Right cardiac atrium (tissue), 5 donors: ENCODE results near the gene TTC33. TPM values are rescaled to one million over a fixed set of nuclear protein-coding genes. Genes with fewer than 3 reads are reported as not detected.

Source experiments
- ATAC-seq, 2 donors: fragments of 200-7000 bp; cut with Tn5 transposase; one replicate each; pipeline versions ENCODE4 v1.8.0 to v1.9.1; 2020; ENCODE audit warnings: moderate library complexity in 2 of 2, mild to moderate bottlenecking in 1 of 2
- DNase-seq, 3 donors: peaks; one replicate each; pipeline ENCODE4 v3.0.0-alpha.2; 2020
- H3K27ac ChIP-seq: one replicate; pipeline ENCODE4 v1.5.1; 2013; ENCODE audit warnings: mild to moderate bottlenecking, low read length, control low read depth, moderate library complexity
- H3K27me3 ChIP-seq: one replicate; pipeline ENCODE4 v1.6.1; 2013; ENCODE audit not compliant: control insufficient read depth, insufficient read depth
- H3K4me1 ChIP-seq: one replicate; pipeline ENCODE4 v1.6.1; 2013; ENCODE audit warnings: low read length; ENCODE audit not compliant: control insufficient read depth, insufficient read depth
- H3K4me3 ChIP-seq: one replicate; pipeline ENCODE4 v1.5.1; 2013; ENCODE audit warnings: low read length, control low read depth
- H3K9me3 ChIP-seq: one replicate; pipeline ENCODE4 v1.6.1; 2013; ENCODE audit warnings: low read length; ENCODE audit not compliant: control insufficient read depth
- WGBS: extraction: QIAGEN DNeasy Blood & Tissue Kit; methylation state at CpG from one replicate; pipeline ENCODE4 v1.1.7; 2013; 5-methylcytosine and 5-hydroxymethylcytosine counted together
- intact Hi-C, 4 donors: fragments of 100-400 bp; cut with DNase I; formaldehyde crosslinking; loops; one replicate each; pipeline versions ENCODE4 v1.11.0 to v1.14.0; 2022 to 2023
- polyA plus RNA-seq: library from polyadenylated mRNA; stranded (reverse); fragments of 200-250 nt; gene quantifications from one replicate; pipeline ENCODE4 v1.2.3, GENCODE V29; 2013
- total RNA-seq, 4 donors: library from RNA; stranded (reverse); fragmentation: NEBNext Ultra II Directional; extraction: Animal tissue kit (Norgen Biotek cat#: 25700); gene quantifications; one replicate each; pipeline ENCODE4 v1.2.1, GENCODE V29; 2021
- donor health status: healthy with polysubstance abuse.
- donor health status: DM: no; HTN: yes; CAD: no.
- donor health status: DM: no; HTN: no; CAD: no.
- donor health status: DM: no; HTN: yes; CAD: no; lungs with severe emphysema.
- donor health status: DM: yes; HTN: yes; CAD: no.

TTC33 gene
- total and polyA plus RNA-seq, 5 donors, result 7.2 to 17.5 (median 16.7) TPM

DNA sequence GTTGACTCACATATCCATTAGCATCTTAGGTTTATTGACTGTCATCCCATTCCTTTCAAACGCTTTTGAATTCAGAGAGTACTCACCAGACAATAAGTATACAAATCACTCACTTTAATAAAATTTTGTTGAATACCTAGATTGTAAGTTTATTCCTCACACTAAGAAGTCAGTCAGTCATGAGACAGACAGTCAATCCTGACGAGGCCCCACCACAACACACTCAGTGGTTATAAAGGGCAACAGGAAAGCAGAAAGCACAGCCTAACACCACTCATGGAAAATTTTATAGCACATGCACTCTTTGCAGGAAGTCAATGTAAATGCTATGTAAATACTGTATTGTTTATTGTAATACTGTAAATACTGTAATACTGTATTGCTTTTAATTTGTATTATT is 252.3 kb downstream of the TTC33 start:
- Histone ChIP-seq H3K27ac (no peak overlapping the region), H3K4me3 (no peak overlapping the region), H3K27me3 (no peaks in the 10 kb centered on the region), H3K4me1 (no peaks in the 10 kb centered on the region), H3K9me3 (no peaks in the 10 kb centered on the region)
- 69% methylated on average over 2 of the region's 2 CpGs for WGBS
- intact Hi-C loops, result no loop called here
- DNase-seq, result no peak
- no peak for ATAC-seq

DNA sequence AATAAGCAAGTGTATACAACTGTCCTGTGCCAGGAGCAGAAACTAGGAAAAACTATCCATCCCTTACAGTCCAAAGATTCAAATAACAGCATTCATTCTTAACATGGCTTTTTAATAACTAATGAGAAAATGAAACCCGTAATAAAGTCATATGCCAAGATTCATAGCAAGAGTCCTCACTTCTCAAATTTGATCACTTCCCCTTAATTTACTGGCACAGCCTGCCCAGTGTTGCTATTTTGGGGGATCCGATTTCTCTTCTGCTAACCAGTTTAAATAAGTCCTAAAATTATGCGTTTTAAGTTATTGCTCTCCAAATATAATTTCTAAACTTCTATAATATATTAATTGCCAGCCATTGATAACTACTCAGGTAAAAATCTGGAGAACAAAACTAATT is 253.0 kb downstream of the TTC33 start:
- ATAC-seq, result no peak
- WGBS, result 81% methylated on average over 3 of the region's 3 CpGs
- Histone ChIP-seq H3K27me3 (no peaks in the 10 kb centered on the region), H3K4me1 (no peaks in the 10 kb centered on the region), H3K27ac (no peak overlapping the region), H3K9me3 (no peaks in the 10 kb centered on the region), H3K4me3 (no peak overlapping the region)
- intact Hi-C loops, result no loop called here
- no peak for DNase-seq

DNA sequence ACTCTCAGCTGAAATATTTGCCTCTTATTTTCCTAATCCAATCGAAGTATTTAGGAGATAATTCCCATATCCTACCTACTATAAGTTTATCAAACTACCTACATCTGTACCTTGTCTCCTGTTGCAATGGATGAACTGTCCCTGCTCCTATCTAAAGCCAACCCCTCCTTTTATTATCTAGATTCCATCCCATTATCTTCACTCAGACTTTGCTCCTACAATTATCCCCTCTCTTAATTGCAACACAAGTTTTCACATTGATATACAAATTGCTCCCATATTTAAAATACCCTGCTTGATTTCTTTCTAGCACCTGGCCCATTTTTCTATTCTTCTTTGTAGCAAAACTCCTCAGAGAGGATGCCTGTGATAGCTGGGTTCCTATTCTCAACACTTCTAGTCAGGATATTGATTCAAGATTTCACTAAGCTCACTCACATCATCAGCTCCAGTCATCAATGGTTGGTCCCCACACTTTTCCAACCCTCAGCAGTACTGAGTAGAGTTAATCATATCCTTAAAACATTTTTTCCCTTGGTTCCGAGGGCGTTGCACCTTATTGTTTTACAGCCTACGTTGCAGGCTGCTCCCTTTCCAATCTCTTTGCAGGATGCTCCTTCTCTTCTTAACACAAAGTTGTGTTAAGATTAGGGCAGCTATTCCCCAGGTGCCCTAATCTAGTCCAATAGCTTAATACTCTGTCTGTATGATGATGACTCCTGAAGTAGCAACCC is 253.9 kb downstream of the TTC33 start:
- no peak for DNase-seq
- no peak overlapping the region for H3K27ac ChIP-seq
- intact Hi-C loops, result no loop called here
- 81% methylated on average over 4 of the region's 4 CpGs for WGBS
- H3K4me1 ChIP-seq, result no peaks in the 10 kb centered on the region
- H3K9me3 ChIP-seq, result no peaks in the 10 kb centered on the region
- no peaks in the 10 kb centered on the region for H3K27me3 ChIP-seq
- ATAC-seq, result no peak
- no peak overlapping the region for H3K4me3 ChIP-seq

GRCh38 chr5:40499518-40500273 is 256.1 kb downstream of the TTC33 start:
- no peaks in the 10 kb centered on the region for H3K27me3 ChIP-seq
- 80% methylated on average over 3 of the region's 3 CpGs for WGBS
- H3K4me3 ChIP-seq, result no peak overlapping the region
- H3K27ac ChIP-seq, result no peak overlapping the region
- DNase-seq, result no peak
- intact Hi-C loops, result no loop called here
- ATAC-seq, result no peak
- H3K4me1 ChIP-seq, result no peaks in the 10 kb centered on the region
- no peaks in the 10 kb centered on the region for H3K9me3 ChIP-seq

GRCh38 chr5:40499007-40499406 is 256.8 kb downstream of the TTC33 start:
- no peak overlapping the region for H3K27ac ChIP-seq
- no peak overlapping the region for H3K4me3 ChIP-seq
- no peaks in the 10 kb centered on the region for H3K27me3 ChIP-seq
- 81% methylated on average over 2 of the region's 2 CpGs for WGBS
- ATAC-seq (no peak), DNase-seq (no peak)
- no peaks in the 10 kb centered on the region for H3K4me1 ChIP-seq
- intact Hi-C loops, result no loop called here
- no peaks in the 10 kb centered on the region for H3K9me3 ChIP-seq

DNA sequence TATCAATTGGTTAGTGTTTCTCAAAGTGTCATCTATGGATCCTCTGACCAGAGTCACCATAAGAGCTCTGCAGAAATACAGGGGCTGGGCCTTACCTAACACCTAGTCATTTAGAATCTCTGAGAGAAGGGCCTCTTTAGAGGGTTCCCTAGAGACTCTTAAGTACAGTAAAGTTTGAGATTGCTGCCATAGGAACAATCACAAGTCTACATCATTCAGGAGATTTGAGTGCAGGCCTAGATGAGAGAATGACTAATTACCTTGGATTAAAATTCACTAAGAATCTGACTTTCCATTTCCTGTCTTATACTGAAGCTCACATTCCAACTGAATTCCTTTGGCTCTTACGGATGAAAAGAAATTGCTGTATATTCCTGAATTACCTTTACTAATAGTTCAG is 258.2 kb downstream of the TTC33 start:
- 69% methylated on average over 1 of the region's 1 CpG for WGBS
- no peak for DNase-seq
- Histone ChIP-seq H3K27ac (no peak overlapping the region), H3K4me3 (no peak overlapping the region), H3K27me3 (no peaks in the 10 kb centered on the region), H3K4me1 (no peaks in the 10 kb centered on the region), H3K9me3 (no peaks in the 10 kb centered on the region)
- no peak for ATAC-seq
- intact Hi-C loops, result no loop called here

DNA sequence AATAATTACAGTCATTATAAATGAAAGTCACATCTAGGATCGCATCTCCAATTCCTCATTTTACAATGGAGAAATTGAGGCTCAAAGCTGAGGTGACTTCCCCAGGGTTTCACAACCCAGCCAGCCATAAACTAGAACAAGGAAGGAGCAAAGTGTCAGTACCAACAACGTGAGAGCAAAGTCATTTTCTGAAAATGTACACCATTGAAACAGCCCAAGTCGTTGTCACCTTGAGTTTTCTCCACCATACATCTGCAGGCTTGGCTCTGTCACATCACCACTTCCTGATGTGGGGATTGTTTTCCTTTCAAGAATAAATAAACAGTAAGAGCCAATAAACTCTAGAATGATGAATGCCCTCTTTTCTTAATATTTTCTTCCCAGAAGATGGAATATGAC is 260.5 kb downstream of the TTC33 start:
- Histone ChIP-seq H3K4me3 (no peak overlapping the region), H3K4me1 (no peaks in the 10 kb centered on the region), H3K27ac (no peak overlapping the region), H3K9me3 (no peaks in the 10 kb centered on the region), H3K27me3 (no peaks in the 10 kb centered on the region)
- 60% methylated on average over 3 of the region's 3 CpGs for WGBS
- DNase-seq (no peak), ATAC-seq (no peak)
- intact Hi-C loops, result no loop called here

GRCh38 chr5:40494631-40495236 is 261.0 kb downstream of the TTC33 start:
- Histone ChIP-seq H3K9me3 (no peaks in the 10 kb centered on the region), H3K4me3 (no peak overlapping the region), H3K27ac (no peak overlapping the region), H3K27me3 (no peaks in the 10 kb centered on the region), H3K4me1 (no peaks in the 10 kb centered on the region)
- DNase-seq (no peak), ATAC-seq (no peak)
- 89% methylated on average over 4 of the region's 4 CpGs for WGBS
- intact Hi-C loops, result no loop called here

- Histone ChIP-seq H3K4me3 (no peak overlapping the region), H3K27me3 (no peaks in the 10 kb centered on the region), H3K9me3 (peaks cover 1% of the 10 kb centered on the region), H3K27ac (no peak overlapping the region), H3K4me1 (no peaks in the 10 kb centered on the region)
- DNase-seq (no peak), ATAC-seq (no peak)
- intact Hi-C loops, result no loop called here
- WGBS, result 92% methylated on average over 1 of the region's 1 CpG
Observed at GRCh38 chr5:40492056-40492455, 263.7 kb downstream of the TTC33 start.

DNA sequence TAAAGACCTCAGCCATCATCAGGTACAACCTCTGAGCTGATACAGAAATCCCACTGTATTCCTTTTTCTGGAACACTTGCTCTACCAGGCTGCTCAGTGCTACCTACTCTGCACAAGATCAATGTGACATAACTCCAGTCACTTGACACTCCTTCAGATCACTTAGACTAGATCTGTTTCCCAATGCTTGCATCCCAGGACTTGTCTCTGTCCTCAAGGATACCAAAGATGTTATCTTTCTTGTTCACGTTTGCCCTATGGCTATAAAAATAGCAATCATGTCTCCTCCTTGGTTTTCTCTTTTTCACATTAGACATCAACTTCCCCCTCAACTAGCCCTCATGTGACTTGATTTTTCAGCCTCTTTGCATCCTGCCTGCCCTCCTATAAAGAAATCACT is 264.1 kb downstream of the TTC33 start:
- H3K27ac ChIP-seq, result no peak overlapping the region
- no peaks in the 10 kb centered on the region for H3K4me1 ChIP-seq
- ATAC-seq (no peak), DNase-seq (no peak)
- no peaks in the 10 kb centered on the region for H3K27me3 ChIP-seq
- WGBS, result 33% methylated on average over 1 of the region's 1 CpG
- peaks cover 1% of the 10 kb centered on the region for H3K9me3 ChIP-seq
- H3K4me3 ChIP-seq, result no peak overlapping the region
- intact Hi-C loops, result no loop called here

- intact Hi-C loops, result no loop called here
- H3K4me1 ChIP-seq, result no peaks in the 10 kb centered on the region
- H3K27ac ChIP-seq, result no peak overlapping the region
- WGBS, result 54% methylated on average over 4 of the region's 4 CpGs
- DNase-seq (no peak), ATAC-seq (no peak)
- peaks cover 1% of the 10 kb centered on the region for H3K9me3 ChIP-seq
- H3K4me3 ChIP-seq, result no peak overlapping the region
- H3K27me3 ChIP-seq, result no peaks in the 10 kb centered on the region
Observed at GRCh38 chr5:40490464-40491111, 265.2 kb downstream of the TTC33 start.
